Raji (cell line): ENCODE data around the gene ASCL3.

ENCODE experiments used
- POLR2A ChIP-seq: IDR thresholded peaks from 2 replicates; pipeline ENCODE4 v1.6.1; 2011; ENCODE audit warnings: low read depth, low read length, control low read depth; ENCODE audit not compliant: insufficient read depth

The ASCL3 gene

DNA sequence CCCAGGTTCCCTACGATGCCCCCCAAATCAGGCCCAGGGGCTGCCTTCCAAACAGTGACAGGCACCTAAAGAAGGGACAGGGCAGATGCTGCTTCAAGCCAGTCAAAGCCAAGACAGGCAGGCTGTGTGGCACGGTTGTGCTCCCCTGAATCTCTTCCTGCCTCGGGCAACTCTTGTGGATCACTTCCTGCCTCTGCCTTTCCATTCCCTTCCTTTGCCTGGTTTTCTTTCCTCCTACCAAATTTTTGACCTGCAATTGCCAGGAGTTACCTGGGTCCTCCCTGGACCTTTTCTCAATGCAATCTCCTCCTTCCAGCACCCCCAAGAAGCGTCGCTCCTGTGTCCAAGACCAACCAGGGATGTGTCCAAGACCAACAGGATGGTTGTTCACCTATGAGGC is 15.6 kb downstream of the ASCL3 start:
- no peak for TF ChIP-seq POLR2A

DNA sequence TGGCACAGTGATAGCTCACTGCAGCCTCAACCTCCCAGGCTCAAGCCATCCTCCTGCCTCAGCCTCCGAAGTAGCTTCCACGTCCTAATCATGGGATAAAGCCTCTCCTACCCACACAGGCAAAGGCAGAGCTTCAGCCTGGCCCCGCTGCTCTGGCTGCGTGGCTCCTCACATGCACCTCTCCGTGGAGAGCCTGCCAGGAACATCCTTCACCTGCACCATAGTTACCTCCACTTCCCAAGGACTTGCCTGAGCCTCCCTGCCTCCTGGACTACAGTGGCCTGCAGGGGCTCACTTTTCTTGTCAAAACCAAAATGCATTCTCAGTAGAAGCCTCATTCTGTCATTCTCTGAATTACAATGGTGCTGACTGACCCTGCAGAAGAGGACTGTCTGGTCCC is 16.6 kb downstream of the ASCL3 start:
- no peak for TF ChIP-seq POLR2A

DNA sequence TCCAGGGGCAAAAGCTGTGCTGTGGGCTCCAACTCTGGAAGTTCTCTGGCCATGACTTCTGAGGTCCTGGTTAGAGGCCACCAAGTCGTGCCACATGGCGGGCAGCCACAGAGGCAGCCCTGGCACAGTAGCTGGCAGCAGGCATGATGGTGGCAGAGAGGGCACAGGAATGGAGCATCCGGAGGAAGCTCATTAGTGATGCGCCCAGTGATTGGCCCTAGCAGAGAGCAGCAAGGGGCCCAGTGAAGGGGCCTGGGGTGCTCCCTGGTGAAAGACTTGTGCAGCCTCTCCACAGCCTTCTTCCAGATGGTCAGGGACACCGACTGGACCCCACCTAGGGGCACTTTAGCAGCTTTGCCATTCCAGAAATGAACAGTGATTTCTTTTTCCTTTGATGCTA is 17.1 kb downstream of the ASCL3 start:
- no peak for TF ChIP-seq POLR2A

DNA sequence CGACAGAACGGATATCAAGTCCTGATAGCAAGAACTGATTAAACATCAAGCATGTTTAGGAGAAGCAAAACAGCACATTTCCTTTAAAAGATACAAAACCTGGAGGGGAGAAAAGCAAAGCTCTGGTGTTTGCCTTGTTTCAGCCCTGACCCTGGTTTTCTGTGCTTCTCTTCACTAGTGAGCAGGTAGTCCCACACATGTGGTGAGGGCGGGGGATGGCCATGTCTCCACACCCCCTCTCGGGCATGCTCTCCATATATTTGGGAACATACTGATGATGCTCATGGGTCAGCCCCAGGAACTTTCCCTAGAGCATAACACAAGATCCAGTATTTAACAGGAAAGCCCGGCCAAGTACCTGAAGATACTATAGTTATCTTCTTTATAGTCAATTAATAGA is 20.1 kb downstream of the ASCL3 start:
- TF ChIP-seq POLR2A, result no peak

DNA sequence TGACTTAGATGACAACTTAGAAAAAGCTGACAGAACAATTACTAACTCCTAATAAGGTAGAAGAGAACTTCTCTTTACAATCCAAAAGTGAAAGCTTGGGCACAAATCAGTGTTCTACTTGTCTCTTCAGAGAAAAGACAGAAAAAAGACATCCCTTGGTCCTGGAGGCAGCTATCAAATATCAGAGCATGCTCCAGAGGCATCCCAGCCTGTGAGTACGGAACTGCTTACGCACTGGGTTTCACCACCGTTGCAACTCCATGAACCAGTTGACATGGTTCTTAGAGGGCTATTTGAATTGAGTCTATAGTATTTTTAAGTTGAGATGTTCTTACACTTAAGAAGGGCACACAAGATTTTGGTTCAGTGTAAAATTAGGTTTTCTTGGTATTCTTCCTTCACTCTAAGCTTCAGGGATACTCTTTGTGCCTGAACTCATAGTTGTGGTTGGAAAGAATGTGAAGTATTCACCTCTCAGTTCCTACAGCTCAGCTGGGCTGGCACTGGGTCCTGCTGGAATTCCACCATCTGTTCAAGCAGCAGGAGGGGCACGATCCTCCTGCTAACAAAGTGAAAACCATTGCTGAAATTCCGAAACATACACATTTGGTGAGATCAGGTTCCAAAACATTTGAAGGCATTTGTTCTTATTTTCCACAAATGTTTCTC is 25.5 kb downstream of the ASCL3 start:
- no peak for TF ChIP-seq POLR2A

DNA sequence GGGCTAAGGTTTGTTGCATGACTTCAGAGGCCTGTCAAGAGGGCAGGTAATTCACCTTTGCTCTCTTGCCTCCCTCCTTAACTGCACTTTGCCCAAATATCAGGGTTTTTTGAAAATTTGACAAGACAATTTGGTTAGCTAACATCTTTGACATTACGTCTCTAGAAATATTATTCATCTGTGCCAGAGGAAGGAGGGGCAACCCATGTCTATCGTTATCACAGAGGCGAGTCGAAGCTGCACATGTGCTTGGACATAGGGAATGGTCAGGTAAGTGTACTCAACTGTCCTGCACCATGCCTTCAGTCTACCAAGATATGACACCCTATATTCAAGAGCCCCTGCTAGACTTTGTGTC is 28.2 kb downstream of the ASCL3 start:
- no peak for TF ChIP-seq POLR2A

DNA sequence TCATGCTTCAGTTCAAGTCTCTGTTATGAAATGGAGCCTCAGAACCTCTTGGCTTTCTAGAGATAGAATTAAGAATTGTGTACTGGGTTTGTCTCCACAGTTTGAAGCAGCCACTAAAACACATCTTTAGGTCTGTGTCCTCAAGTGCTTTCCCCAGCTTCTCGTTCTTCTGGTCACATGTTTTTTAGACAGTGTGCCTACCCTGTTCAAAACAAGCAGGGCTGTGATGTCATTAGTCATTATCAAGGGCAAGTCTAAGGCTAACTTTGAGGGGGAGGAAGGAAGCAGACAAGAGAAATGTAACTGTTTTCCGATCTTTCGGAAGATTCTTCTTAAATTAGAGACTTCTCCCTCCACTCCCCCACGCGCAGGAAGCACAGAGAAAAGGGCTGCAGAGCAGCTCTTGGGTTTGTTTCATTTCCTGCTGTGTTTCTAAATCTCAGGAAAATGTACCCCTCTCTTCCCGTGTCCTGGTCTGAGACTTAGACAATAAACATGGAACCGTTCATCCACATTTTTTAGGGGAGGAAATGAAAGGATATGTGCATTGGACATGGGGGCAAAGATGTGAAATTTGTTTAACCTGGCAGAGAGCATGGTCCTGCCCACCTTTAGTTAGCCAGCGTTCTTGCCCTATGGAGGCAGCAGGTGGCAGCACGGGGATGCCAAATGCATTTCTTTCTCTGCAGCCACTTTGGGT is 28.7 kb downstream of the ASCL3 start:
- no peak for TF ChIP-seq POLR2A

DNA sequence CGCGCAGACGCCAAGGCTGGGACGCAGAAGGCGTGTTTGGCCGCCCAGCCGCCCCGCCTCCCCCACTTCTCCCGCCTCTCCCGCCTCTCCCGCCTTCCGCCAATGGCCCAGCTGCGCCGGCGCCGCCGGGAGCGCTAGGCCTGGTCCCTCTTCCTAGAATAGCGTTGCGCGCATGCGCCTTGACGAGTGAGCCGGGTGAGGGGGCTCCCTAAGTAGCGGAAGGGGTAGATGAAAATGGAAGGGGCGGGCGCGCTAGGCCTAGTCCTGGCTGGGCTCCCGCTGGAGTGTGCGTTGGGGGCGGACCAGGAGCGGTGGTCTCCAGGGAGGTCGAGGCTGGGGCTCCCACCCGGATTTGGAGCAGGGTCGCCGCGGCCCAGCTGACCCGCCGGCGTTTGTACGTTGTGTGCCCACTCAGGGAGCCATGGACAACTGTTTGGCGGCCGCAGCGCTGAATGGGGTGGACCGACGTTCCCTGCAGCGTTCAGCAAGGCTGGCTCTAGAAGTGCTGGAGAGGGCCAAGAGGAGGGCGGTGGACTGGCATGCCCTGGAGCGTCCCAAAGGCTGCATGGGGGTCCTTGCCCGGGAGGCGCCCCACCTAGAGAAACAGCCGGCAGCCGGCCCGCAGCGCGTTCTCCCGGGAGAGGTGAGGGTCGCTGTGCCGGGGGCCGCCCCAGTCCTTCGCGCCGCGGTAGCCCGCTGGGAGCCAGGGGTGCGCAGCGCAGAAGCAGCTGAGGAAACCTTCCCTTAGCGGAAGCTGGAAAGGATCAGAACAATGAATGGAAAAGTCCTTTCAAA is 31.6 kb downstream of the ASCL3 start, which contains the start of gene AKIP1:
AKIP1 (plus strand) TSS at position 161 of the 795 bp plus-strand sequence; CDS start at position 422, 261 bp downstream.
- peak; percentile 72 for TF ChIP-seq POLR2A

DNA sequence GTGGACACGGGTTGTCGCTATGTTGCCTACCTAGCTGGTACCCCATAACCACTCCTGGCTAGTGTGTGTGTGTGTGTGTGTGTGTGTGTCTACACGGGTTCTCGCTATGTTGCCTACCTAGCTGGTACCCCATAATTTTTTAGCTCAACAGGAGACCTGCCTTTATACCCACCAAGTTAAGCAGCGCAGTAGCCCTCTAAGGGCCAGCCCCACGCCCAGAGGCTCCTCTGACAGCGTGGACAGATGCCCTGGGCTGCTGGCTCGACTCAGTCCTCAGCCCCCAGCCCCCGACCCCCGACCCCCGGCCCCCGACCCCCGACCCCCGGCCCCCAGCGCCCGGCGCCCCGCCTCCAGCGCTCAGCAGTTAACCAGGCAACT is 32.2 kb downstream of the ASCL3 start:
- TF ChIP-seq POLR2A, result no peak

DNA sequence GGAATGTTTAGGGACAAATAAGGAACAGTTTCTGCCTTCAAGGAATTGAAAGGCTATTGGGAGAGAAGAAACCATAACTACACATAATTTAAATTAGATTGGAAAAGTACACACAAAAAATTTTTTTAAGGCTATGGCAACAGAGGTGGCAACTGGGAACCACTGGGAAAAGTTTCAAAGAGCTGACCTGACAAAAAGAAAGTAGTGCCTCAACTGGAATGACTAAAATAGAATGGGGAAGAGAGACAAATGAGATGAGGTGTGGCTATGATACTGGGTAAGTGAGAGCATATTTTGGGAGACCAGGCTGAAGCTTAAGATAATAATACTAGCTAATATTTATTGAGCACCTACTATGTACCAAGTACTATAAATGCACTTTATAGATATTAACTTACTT is 34.7 kb downstream of the ASCL3 start:
- no peak for TF ChIP-seq POLR2A

DNA sequence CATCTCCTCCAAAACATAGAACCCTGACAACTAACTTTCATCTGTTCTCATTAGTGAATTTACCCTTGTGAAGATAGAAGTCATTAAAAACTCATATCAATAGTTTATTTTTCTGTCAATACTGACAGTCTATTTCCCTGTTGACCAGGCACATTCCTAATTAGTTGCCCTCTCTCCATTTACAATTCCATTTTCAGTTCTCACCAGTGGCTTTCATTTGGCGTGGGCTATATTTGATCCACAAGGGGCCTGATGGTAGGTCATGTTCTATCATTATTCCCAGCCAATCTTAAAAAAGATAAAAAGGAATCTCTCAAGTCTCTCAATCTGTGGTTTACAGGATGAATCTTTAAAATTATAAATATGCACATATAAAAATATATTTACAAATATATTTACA is 35.7 kb downstream of the ASCL3 start:
- no peak for TF ChIP-seq POLR2A

DNA sequence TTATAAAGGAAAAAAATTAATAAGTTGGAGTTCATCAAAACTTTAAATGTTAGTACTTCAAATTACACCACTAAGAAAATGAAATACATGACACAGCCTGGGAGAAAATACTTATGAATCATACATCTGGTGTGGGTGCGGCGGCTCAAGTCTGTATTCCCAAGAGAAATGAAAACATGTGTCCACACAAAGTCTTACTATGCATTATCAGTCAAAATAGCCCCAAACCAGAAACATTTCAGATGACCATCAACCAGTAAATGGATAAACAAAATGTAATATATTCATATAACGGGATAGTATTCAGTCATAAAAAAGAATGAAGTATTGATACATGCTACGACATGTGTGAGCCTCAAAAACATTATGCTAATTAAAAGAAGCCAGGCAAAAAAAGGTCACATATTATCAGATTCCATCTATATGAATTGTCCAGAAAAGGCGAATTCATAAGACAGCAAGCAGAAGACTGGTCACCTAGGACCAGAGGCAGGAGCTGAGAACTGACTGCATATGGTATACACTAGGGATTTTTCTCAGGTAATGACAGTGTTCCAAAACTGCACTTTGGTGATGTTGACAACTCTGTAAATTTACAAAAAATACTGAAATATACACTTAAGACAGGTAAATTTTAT is 37.2 kb downstream of the ASCL3 start:
- TF ChIP-seq POLR2A, result no peak

DNA sequence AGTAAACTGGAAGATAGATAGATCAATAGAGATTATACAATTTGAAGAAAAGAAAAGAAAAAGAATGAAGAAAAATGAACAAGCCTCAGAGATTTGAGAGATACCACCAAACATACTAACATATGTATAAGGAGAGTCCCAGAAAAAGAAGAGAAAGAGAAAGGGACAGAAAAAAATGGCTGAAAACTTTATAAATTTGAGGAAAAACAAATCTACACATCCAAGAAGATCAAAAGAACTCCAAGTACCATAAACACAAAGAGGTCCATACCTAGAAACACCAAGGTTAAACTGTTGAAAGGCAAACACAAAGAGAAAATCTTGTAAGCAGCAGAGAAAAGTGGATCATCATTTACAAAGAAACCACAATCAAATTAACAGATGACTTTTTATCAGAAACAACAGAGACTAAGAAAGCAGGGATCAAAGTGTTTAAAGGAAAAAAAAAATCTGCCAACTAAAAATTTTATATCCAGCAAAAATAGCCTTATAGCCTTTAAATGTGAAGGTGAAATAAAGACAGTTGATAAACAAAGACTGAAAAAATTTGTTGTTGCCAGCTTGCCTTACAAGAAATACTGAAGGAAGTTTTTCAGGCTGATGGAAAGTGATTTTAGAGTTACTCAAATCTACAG is 43.6 kb downstream of the ASCL3 start:
- TF ChIP-seq POLR2A, result no peak
